ENCODE data around the gene P4HB. TPM values are rescaled to one million over a fixed set of nuclear protein-coding genes. Genes with fewer than 3 reads are reported as not detected.

The P4HB gene
- total and polyA plus RNA-seq, 10 of the 15 experiments (the other 5 are each of a cell fraction or from before 2014, with no cell fraction given), result 4.7 to 549 (median 361) TPM

GRCh38 chr17:81888988-81889595, 28.8 kb upstream of the P4HB start:
- H3K4me2 ChIP-seq (ENCODE audit: control insufficient read depth, insufficient read depth), result peak overlapping the region; percentile 97
- 98% methylated on average over 16 of the region's 16 CpGs for WGBS (ENCODE audit: insufficient coverage, insufficient replicate concordance, low lambda C conversion rate, missing lambda C conversion rate)
- SMC1A ChIA-PET (ENCODE audit: uncharacterized antibody, unreplicated experiment), result no interaction called here
- BruUV-seq (replicated peaks), result no TSS peak
- FAIRE-seq, result no peak
- no peak overlapping the region for H3K9ac ChIP-seq (ENCODE audit: control insufficient read depth, insufficient read depth, low read length)
- no peak for ATAC-seq
- RAD21 ChIA-PET (ENCODE audit: unreplicated experiment), result no interaction called here
- H4K20me1 ChIP-seq (ENCODE audit: control insufficient read depth, insufficient read depth), result 0 out of 2 replicates have a peak, but pooled peaks cover 3% of the 10 kb centered on the region
- POLR2A ChIA-PET, result interaction anchor here (0.9 kb wide), 1 partner anchor 10 kb away, joined by 3 read pairs; no protein-coding TSS in a partner anchor
- no peak overlapping the region for H3K27ac ChIP-seq (ENCODE audit: control insufficient read depth, insufficient read depth)
- CTCF ChIA-PET, result no interaction called here
- H2AFZ ChIP-seq (ENCODE audit: control insufficient read depth, low read depth, low read length), result no peak overlapping the region
- peaks cover 49% of the 10 kb centered on the region for H3K79me2 ChIP-seq (ENCODE audit: control insufficient read depth, insufficient read depth, low read length)
- intact Hi-C loops (cut with micrococcal nuclease; ENCODE audit: unreplicated experiment), result no loop called here
- no peaks in the 10 kb centered on the region for H3K9me3 ChIP-seq (replicated peaks; ENCODE audit: control insufficient read depth, insufficient read depth, low read length)
- H3K4me3 ChIP-seq, result 0 out of 2 replicates have a peak overlapping the region, but pooled peaks have one; percentile 91
- no peak for TF ChIP-seq USF2 (IDR thresholded peaks at IDR 0.05; ENCODE audit: borderline replicate concordance, low read depth, low read length)
- TF ChIP-seq POLR2A (IDR thresholded peaks at IDR 0.05; ENCODE audit: low read depth, low read length), result 0 out of 2 replicates have a peak, but pooled peaks have one; percentile 17
- no peak for TF ChIP-seq E4F1 (IDR thresholded peaks at IDR 0.05; ENCODE audit: borderline replicate concordance, partially characterized antibody)
- no peaks in the 10 kb centered on the region for H3K27me3 ChIP-seq (replicated peaks in 1 of 2; ENCODE audit: control insufficient read depth in 2 of 2, insufficient read depth in 2 of 2, low read length in 1 of 2)
- H3K36me3 ChIP-seq (ENCODE audit: control insufficient read depth in 2 of 2, insufficient read depth in 2 of 2, low read length in 1 of 2), result peaks cover 24 to 29% of the 10 kb centered on the region in 2 experiments; a peak in 3 of 4 replicates
- peaks cover 26% of the 10 kb centered on the region for H3K4me1 ChIP-seq (ENCODE audit: control insufficient read depth, insufficient read depth, low read length)
- in situ Hi-C loops (cut with MboI), result no loop called here
- no peak for DNase-seq (ENCODE audit: low read depth, low spot score)
